NCI-H345 (cell line): ENCODE data around the gene PAH.
A peak's percentile ranks its signal among the peaks of the same experiment; 100 is the strongest.

ENCODE experiments used
- DNase-seq: peaks from one replicate; lab custom pipeline; 2025; lab: John Stamatoyannopoulos, UW

The PAH gene

GRCh38 chr12:102816816-102817434 is 100.1 kb downstream of the PAH start:
- DNase-seq = peak; percentile 45

DNA sequence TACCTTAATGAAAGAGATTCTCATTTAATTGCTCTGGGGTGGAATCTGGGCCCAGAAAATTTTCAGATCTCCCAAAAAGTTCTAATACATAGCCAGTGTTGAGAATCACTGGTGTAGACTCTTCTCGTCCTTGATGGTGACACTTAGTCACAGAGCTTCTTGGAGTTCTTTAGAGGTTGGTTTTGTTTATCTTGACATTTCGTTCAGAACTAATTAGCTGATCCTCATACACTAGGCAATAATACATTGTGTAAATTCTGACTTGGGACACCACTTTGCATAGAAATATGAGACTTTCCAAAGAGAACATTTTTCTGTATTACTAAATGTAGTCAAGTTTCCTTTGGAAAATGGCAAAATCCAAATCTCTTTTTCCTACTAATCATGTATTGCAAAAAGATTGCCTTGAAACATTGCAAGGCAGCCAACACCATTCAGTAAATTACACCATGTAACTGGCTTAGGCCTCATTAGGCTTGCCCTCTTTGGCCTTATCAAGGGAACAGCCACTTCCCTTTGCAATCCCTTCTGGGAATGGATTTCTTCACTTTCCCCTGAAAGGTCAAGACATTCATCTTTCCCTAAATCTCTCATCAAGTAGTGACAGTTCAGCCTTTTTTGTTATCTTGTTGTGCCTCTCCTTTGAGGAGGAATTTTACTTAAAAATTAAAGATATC is 102.2 kb downstream of the PAH start:
- no peak for DNase-seq

GRCh38 chr12:102812344-102812743 is 104.7 kb downstream of the PAH start:
- no peak for DNase-seq

GRCh38 chr12:102811110-102811737 is 105.8 kb downstream of the PAH start:
- DNase-seq = peak; percentile 51

DNA sequence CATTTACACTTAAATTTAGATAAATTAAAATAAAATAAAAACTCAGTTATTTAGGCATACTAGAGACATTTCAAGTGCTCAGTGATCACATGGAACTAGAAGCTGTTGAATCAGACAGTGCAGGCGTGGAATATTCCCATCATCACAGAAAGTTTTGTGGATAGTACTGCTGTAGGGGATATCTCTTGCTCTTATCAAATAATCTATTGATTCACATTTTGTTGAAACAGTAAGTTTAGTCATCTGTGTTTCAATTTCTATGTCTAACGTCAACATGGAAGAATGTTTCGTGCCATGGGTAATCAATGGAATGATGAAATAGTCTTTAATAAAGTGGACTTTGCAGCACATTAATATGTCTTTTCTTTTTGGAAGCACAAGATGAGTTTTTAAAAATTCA is 108.6 kb downstream of the PAH start:
- no peak for DNase-seq

DNA sequence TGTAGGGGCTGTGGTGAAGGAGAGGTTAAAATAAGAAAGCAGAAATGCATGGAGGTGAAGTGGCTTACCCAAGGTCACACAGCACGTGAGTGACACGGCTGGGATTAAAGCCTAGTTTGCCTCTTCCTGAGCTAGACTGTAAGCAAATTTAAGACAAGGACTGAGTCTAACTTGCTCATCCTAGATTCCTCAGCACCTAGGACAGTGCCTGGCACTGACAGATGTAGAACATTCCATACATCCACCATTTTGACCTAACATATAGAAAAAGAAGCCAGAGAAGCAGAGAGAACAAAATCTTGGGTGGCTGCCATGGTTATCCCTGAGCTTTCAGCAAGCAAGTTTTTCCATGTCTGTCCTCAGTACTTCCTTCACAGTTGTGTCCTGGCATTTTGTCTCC is 110.5 kb downstream of the PAH start:
- no peak for DNase-seq

DNA sequence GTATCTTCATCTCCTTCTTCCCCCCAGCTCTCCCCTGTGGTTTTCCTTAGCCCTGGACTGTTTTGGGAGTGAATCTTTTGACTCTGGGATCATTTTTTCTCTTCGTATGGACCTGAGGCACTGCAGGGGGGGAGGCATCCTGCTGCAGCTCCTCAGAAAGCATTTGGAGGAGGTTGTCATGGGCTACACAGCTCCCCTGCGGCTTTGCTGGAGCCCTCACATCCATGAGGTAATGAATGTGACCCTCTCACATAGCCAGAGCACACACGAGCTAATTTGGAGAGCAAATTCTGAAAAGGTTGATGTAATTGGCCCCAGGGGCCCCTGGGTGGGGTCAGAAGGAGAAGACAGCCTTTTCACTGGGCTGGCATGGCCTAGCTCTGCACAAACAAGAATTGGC is 110.9 kb downstream of the PAH start:
- peak; percentile 5 for DNase-seq

- DNase-seq = no peak
Measured at GRCh38 chr12:102800565-102800964, 116.5 kb downstream of the PAH start.

DNA sequence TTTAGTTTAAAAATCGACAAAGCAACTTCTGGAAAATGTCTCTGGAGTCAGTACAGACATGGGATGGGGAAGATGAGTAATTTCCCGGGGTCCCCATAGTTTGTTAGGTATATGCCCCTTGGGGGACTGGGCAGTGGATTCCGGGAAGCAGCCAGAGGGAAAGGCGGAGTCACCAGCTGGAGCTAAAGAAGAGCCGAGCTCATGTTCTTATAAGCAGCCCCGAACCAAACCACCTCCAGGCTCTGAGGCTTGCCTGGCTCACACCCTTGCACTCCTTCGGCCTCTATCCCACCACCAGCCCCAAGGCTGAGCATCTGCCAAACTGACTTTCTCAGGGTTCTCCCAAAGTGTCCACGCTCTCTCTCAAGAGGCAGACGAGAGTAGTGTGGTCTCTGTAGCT is 117.8 kb downstream of the PAH start:
- DNase-seq = no peak

DNA sequence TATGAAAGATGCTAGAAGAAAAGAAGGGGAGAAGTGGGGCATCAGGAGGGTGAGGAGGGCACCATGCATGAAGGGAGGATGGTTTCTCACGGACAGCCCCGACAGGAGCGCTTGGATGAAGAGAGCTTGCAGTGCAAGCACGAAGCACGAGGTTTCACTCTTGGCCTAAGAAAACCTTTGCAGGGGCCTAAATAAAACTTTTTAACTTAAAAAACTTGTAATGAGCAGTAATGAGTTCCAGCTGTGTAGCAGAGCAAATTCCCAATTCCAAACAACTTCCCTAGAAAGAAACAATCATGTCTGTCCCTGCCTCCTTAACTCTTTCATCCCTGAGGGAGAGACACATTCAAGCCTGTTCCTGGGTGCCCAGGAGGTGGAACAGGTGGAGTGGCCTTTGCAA is 119.5 kb downstream of the PAH start:
- DNase-seq = no peak

DNA sequence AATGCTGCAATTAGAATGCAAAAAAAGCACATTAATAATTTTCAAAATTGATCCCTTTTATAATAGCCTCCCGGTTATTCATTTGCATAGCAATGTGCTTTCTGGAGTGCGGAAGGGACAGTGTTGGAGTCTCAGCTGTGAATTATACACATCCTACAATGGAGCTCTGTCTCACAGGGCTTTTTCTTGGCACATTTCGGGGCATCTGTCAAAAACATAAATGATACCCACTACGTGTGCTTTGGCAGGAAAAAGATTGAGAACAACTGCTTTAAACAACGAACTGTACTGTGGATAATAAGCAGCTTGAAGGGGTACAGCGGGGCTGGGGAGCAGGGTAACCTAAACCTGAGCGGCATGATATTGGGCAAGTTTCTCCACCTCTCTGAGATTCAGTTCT is 123.1 kb downstream of the PAH start:
- no peak for DNase-seq
